Nephron (organoid): ENCODE measurements around the gene LGALS7.
A peak's percentile ranks its signal among the peaks of the same experiment; 100 is the strongest.

Experiments used
- H3K27ac Mint-ChIP-seq, 3 experiments: 2 replicates each; pipeline ENCODE4 v1.8.0; 2020; ENCODE audit warnings: mixed read lengths in 3 of 3, mild to moderate bottlenecking in 2 of 3, moderate library complexity in 1 of 3
- H3K27me3 Mint-ChIP-seq: 2 replicates; pipeline ENCODE4 v1.8.0; 2021; ENCODE audit warnings: low read depth, mild to moderate bottlenecking, moderate library complexity, mixed read lengths
- H3K36me3 Mint-ChIP-seq: 2 replicates; pipeline ENCODE4 v1.8.0; 2020; ENCODE audit warnings: low read depth, mixed read lengths
- H3K4me1 Mint-ChIP-seq: 2 replicates; pipeline ENCODE4 v1.8.0; 2020; ENCODE audit warnings: mixed read lengths
- H3K4me3 Mint-ChIP-seq, 3 experiments: 2 replicates each; pipeline ENCODE4 v1.8.0; 2020; ENCODE audit warnings: mild to moderate bottlenecking in 3 of 3, mixed read lengths in 3 of 3, moderate library complexity in 2 of 3
- H3K9me3 Mint-ChIP-seq: 2 replicates; pipeline ENCODE4 v1.8.0; 2020; ENCODE audit warnings: mixed read lengths
- TF ChIP-seq, protein P1 (sequence below), 3 experiments: fragments of 200-600 bp; sonication (generic); IDR thresholded peaks; one replicate each; pipeline ENCODE4 v1.5.0; 2021; ENCODE audit warnings: antibody characterized with exemption in 3 of 3; ENCODE audit not compliant: unreplicated experiment in 3 of 3

LGALS7 gene

DNA sequence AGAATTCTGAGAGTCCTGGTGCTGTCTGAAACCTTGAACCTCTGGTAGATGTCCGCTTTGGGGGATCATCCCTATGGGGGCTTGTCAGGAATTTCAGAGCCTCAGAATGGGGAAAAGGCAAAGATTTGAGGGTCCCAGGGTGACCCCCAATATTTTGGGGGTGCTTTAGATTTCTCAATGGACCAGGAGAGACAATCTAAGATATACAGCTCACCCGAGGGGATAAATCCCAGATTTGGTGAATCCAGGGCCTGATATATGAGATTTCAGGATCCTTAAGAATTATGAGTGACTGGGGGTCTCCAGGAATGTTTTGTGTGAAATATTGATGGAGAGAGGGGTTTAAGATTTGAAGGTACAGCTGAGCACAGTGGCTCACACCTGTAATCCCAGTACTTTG is 32.4 kb downstream of the LGALS7 start:
- Mint-ChIP-seq H3K27ac (no peak overlapping the region), H3K4me3 (no peak overlapping the region), H3K36me3 (no peaks in the 10 kb centered on the region)

DNA sequence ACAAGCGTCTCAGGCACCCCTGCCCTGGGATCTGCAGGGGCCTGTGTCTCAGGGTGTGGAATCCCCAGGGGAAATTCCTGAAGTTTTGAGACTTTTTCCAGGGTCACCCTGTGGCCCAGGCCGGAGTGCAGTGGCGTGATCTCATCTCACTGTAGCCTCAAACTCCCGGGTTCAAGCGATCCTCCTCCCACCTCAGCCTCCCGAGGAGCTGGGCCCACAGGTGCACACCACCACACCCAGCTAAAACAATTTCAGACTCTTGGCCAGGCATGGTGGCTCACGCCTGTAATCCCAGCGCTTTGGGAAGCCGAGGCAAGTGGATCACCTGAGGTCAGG is 33.1 kb downstream of the LGALS7 start:
- TF ChIP-seq, protein P1, sequence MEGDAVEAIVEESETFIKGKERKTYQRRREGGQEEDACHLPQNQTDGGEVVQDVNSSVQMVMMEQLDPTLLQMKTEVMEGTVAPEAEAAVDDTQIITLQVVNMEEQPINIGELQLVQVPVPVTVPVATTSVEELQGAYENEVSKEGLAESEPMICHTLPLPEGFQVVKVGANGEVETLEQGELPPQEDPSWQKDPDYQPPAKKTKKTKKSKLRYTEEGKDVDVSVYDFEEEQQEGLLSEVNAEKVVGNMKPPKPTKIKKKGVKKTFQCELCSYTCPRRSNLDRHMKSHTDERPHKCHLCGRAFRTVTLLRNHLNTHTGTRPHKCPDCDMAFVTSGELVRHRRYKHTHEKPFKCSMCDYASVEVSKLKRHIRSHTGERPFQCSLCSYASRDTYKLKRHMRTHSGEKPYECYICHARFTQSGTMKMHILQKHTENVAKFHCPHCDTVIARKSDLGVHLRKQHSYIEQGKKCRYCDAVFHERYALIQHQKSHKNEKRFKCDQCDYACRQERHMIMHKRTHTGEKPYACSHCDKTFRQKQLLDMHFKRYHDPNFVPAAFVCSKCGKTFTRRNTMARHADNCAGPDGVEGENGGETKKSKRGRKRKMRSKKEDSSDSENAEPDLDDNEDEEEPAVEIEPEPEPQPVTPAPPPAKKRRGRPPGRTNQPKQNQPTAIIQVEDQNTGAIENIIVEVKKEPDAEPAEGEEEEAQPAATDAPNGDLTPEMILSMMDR (IDR thresholded peaks at IDR 0.05; ENCODE audit: unreplicated experiment in 3 of 3), result no peak
- no peaks in the 10 kb centered on the region for H3K9me3 Mint-ChIP-seq
- H3K4me1 Mint-ChIP-seq, result peaks cover 6% of the 10 kb centered on the region
- no peak overlapping the region for H3K4me3 Mint-ChIP-seq
- no peaks in the 10 kb centered on the region for H3K36me3 Mint-ChIP-seq
- H3K27ac Mint-ChIP-seq, result no peak overlapping the region
- H3K27me3 Mint-ChIP-seq, result peaks cover 23% of the 10 kb centered on the region

More for the DNA sequence above, 32.4 kb downstream of the LGALS7 start:
- TF ChIP-seq, protein P1 (IDR thresholded peaks at IDR 0.05; ENCODE audit: unreplicated experiment in 3 of 3), result no peak
- H3K9me3 Mint-ChIP-seq, result no peaks in the 10 kb centered on the region
- peaks cover 6% of the 10 kb centered on the region for H3K4me1 Mint-ChIP-seq
- peaks cover 23% of the 10 kb centered on the region for H3K27me3 Mint-ChIP-seq

DNA sequence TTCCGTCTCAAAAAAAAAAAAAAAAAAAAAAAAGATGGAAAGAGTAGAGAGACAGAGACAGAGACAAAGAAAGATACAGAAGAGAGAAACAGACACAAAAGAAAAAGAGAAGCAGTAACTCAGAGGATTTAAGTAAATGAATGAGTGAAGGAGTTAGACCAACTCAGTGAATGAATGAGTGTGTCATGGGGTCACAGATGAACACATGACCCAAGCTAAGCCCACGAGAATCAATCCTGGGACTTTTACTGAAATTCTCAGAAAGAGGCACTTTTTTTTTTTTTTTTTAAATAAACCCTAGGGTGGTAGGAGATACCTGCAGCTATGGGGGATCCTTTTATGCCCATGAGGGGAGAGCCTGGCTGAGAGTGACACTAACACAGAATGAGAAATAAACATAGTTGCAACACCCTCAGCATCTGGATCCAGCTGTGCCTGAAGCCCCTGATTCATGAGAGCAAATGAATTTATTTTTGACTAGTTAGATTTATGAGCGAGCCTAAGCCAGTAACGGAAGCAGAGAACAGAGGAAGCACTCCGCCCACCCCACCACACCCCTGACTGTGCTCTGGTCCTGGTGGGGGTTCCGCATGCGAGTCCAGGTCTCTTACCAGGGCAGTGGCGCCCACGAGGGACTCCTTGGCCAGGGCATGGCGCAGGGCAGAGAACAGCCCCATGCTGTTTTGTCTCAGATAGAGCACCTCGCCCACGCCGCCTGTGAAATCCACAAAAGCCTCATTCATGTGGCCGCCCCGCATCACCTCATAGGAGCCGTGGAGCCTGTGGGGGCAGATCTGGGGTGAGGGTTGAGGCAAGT is 33.7 kb downstream of the LGALS7 start:
- H3K9me3 Mint-ChIP-seq, result no peaks in the 10 kb centered on the region
- no peak overlapping the region for H3K27ac Mint-ChIP-seq
- TF ChIP-seq, protein P1 (IDR thresholded peaks at IDR 0.05; ENCODE audit: unreplicated experiment in 3 of 3), result no peak
- peaks cover 10% of the 10 kb centered on the region for H3K4me1 Mint-ChIP-seq
- peaks cover 28% of the 10 kb centered on the region for H3K27me3 Mint-ChIP-seq
- no peak overlapping the region for H3K4me3 Mint-ChIP-seq
- no peaks in the 10 kb centered on the region for H3K36me3 Mint-ChIP-seq

DNA sequence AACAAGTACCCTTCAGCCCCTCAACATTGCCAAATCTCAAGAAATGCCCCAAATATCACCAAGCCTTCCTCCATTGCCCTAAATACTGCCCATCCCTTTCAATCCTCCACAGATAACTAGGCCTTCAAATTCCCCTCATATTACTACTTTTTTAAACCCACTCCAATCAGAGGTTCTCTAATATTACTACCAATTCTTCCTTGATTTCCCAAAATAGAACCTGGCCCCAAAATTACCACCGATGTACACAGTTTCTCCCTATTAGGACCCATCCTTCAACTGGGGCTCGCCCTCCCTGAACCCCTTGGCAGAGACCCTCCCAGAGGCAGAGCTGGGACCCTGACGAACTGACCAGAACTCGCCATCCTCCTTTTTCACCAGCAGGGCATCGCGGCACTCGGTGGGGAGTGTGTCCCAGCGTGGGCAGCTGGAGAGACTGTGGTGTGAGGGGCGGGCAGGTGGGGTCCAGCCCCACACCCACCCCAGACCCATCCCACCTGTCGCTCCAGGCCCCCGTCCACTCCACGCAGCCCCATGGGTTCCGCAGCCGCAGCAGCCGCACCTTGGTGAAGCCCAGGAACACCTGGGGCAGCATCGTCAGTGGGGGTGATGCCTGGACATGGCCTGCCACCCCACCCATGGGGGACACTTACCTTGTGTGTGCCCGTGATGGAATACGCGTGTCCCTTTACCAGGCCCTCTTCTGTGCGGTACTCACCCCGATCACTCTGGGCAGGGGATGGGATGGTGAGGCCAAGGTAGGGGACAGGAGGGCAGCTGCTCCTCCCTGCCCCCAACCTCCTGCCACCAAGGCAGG is 35.2 kb downstream of the LGALS7 start:
- Mint-ChIP-seq H3K27ac (peak overlapping the region in 1 of 3 experiments; percentile 15), H3K9me3 (no peaks in the 10 kb centered on the region), H3K27me3 (peaks cover 33% of the 10 kb centered on the region), H3K36me3 (no peaks in the 10 kb centered on the region), H3K4me1 (peaks cover 10% of the 10 kb centered on the region), H3K4me3 (peak overlapping the region; percentile 15 to 63 (median 62))
- TF ChIP-seq, protein P1 (IDR thresholded peaks at IDR 0.05; ENCODE audit: unreplicated experiment in 3 of 3), result no peak

DNA sequence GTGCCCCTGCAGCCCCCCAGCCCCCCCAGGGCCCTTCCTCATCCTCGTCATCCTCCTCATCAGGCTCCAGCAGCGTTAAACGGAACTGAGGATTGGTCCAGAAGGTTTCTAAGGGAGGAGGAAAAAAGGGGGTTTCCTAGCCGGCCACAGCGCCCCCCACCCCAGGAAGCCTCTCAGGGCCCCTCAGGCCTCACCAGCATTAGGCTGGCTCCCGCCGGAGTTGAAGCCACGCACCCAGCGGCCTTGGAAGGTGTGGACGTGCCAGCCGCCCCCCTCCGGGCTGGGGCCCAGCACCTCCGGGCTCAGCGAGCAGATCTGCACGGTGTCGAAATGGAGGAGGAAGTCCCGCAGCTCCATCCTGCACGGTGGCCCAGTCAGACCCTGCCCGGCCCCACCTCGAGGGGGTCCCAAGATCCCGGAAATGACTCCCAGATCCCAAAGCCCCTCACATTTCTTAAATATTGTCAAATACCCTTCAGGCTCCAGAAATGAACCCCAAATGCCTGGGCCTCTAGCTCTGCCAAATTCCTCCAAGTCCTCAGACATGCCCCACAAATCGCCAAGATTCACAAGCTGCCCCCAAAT is 35.9 kb downstream of the LGALS7 start:
- Mint-ChIP-seq H3K27me3 (peaks cover 33% of the 10 kb centered on the region), H3K27ac (peak overlapping the region in 1 of 3 experiments; percentile 15), H3K4me1 (peaks cover 10% of the 10 kb centered on the region), H3K36me3 (peaks cover 5% of the 10 kb centered on the region), H3K9me3 (no peaks in the 10 kb centered on the region), H3K4me3 (peak overlapping the region; percentile 15 to 63 (median 62))
- TF ChIP-seq, protein P1 (IDR thresholded peaks at IDR 0.05; ENCODE audit: unreplicated experiment in 3 of 3), result no peak
